PC-3 (cell line): Measurements from ENCODE around the gene SHMT1. TPM values are rescaled to one million over a fixed set of nuclear protein-coding genes. Genes with fewer than 3 reads are reported as not detected.

Source experiments
- ATAC-seq: fragments of 200-7000 bp; cut with Tn5 transposase; 2 replicates; pipeline ENCODE4 v1.9.1; 2020; ENCODE audit warnings: mild to moderate bottlenecking, moderate library complexity
- BruUV-seq: library from RNA; stranded (reverse); fragments of 400-500 nt; replicated peaks from 2 replicates; lab custom pipeline; 2021; lab: Mats Ljungman, UMichigan
- CTCF ChIA-PET: fragments of 300-600 bp; sonication (Branson Sonifier 250); formaldehyde crosslinking; loops from one replicate; lab custom pipeline; 2022; ENCODE audit warnings: antibody characterized with exemption; lab: Charles Lee
- POLR2A ChIA-PET: fragments of 300-600 bp; sonication (Branson Sonifier 250); formaldehyde crosslinking; loops from one replicate; lab custom pipeline; 2022; ENCODE audit warnings: antibody characterized with exemption; ENCODE audit not compliant: unreplicated experiment; lab: Charles Lee
- DNase-seq: peaks from one replicate; pipeline ENCODE4 v3.0.0-alpha.2; 2015
- H2AFZ ChIP-seq: fragments of 300-600 bp; sonication (generic); 2 replicates; pipeline ENCODE4 v1.6.0; 2016; ENCODE audit warnings: antibody characterized with exemption, low read length
- H3F3A ChIP-seq: fragments of 300-600 bp; sonication (generic); one replicate; pipeline ENCODE4 v1.6.0; 2017; ENCODE audit warnings: antibody characterized with exemption, low read length, control low read depth, mild to moderate bottlenecking; ENCODE audit not compliant: unreplicated experiment
- H3K27ac ChIP-seq: fragments of 300-600 bp; sonication (generic); 2 replicates; pipeline ENCODE4 v1.5.1; 2016; ENCODE audit warnings: mild to moderate bottlenecking, low read length
- H3K27me3 ChIP-seq: fragments of 300-600 bp; sonication (generic); 2 replicates; pipeline ENCODE4 v1.6.1; 2016; ENCODE audit warnings: low read length, mixed read lengths
- H3K36me3 ChIP-seq: fragments of 300-600 bp; sonication (generic); 2 replicates; pipeline ENCODE4 v1.6.1; 2016; ENCODE audit warnings: low read depth, mixed run types, low read length, mixed read lengths
- H3K4me1 ChIP-seq: fragments of 300-600 bp; sonication (generic); 2 replicates; pipeline ENCODE4 v1.5.1; 2016; ENCODE audit warnings: low read length; ENCODE audit not compliant: insufficient read depth
- H3K4me2 ChIP-seq: fragments of 300-600 bp; sonication (generic); 2 replicates; pipeline ENCODE4 v1.6.0; 2016; ENCODE audit warnings: low read length
- H3K4me3 ChIP-seq: fragments of 300-600 bp; sonication (generic); 2 replicates; pipeline ENCODE4 v1.5.1; 2016; ENCODE audit warnings: mild to moderate bottlenecking, low read length, mixed read lengths
- H3K79me2 ChIP-seq: fragments of 300-600 bp; sonication (generic); 2 replicates; pipeline ENCODE4 v1.6.1; 2017; ENCODE audit warnings: low read length, mixed read lengths
- H3K9ac ChIP-seq: fragments of 300-600 bp; sonication (generic); 2 replicates; pipeline ENCODE4 v1.6.0; 2016; ENCODE audit warnings: mild to moderate bottlenecking, low read length
- H3K9me2 ChIP-seq: fragments of 300-600 bp; sonication (generic); replicated peaks from 2 replicates; pipeline ENCODE4 v1.6.1; 2016; ENCODE audit warnings: mixed run types, low read length, mixed read lengths
- H3K9me3 ChIP-seq: fragments of 300-600 bp; sonication (generic); 2 replicates; pipeline ENCODE4 v1.6.1; 2016; ENCODE audit warnings: low read length, mixed read lengths
- H4K20me1 ChIP-seq: fragments of 300-600 bp; sonication (generic); 2 replicates; pipeline ENCODE4 v1.6.1; 2016; ENCODE audit warnings: low read length, mixed read lengths
- EZH2 ChIP-seq: fragments of 300-600 bp; sonication (generic); IDR thresholded peaks from one replicate; pipeline ENCODE4 v1.6.1; 2017; ENCODE audit warnings: antibody characterized with exemption, mild to moderate bottlenecking, low read length; ENCODE audit not compliant: unreplicated experiment
- EZH2phosphoT487 ChIP-seq: fragments of 300-600 bp; sonication (generic); IDR thresholded peaks from 2 replicates; pipeline ENCODE4 v1.6.1; 2018; ENCODE audit warnings: mild to moderate bottlenecking, antibody characterized with exemption, low read length, borderline replicate concordance
- intact Hi-C: fragments of 100-400 bp; cut with micrococcal nuclease; formaldehyde crosslinking; loops from 2 replicates; pipeline ENCODE4 v1.9.0; 2023
- total RNA-seq: library from RNA; depleted of rRNA; stranded (reverse); fragments of >200 nt; gene quantifications from 2 replicates; pipeline ENCODE4 v1.2.3, GENCODE V29; 2014
- TF ChIP-seq, protein P1 (sequence below): fragments of 300-600 bp; sonication (generic); conservative IDR thresholded peaks from 2 replicates; pipeline ENCODE4 v1.5.1; 2017; ENCODE audit warnings: antibody characterized with exemption, low read depth, mild to moderate bottlenecking, low read length

Gene SHMT1
- total RNA-seq, 1 experiment from 2014 or later, result 61.5 TPM

DNA sequence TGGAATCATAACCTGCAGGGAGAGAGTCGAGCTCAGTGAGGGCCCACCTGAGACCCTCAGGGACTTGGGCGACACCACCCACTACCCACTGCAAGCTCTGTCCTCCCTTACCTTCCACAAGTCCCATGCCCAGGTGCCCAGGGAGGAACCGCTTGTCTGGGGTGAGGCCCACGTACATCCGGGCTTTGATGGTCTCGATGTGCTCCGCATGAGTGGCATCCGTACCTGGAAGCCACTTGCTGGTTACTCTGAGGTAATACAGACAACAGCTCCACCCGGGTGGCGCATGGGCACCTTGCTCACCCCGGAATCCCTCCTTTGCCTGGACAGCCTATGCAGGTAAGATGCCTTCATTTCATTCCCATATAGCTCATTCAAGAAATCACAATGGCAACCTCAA is 78.1 kb downstream of the SHMT1 start:
- Histone ChIP-seq H3K9ac (no peak overlapping the region), H3K79me2 (no peaks in the 10 kb centered on the region), H2AFZ (no peak overlapping the region), H3K4me3 (no peak overlapping the region), H3K27me3 (no peaks in the 10 kb centered on the region), H3K4me2 (no peak overlapping the region), H3K36me3 (peaks cover 61% of the 10 kb centered on the region), H4K20me1 (no peaks in the 10 kb centered on the region), H3K27ac (no peak overlapping the region), H3F3A (no peaks in the 10 kb centered on the region), H3K9me3 (no peaks in the 10 kb centered on the region), H3K4me1 (no peaks in the 10 kb centered on the region), H3K9me2 (no peaks in the 10 kb centered on the region)
- TF ChIP-seq, protein P1, sequence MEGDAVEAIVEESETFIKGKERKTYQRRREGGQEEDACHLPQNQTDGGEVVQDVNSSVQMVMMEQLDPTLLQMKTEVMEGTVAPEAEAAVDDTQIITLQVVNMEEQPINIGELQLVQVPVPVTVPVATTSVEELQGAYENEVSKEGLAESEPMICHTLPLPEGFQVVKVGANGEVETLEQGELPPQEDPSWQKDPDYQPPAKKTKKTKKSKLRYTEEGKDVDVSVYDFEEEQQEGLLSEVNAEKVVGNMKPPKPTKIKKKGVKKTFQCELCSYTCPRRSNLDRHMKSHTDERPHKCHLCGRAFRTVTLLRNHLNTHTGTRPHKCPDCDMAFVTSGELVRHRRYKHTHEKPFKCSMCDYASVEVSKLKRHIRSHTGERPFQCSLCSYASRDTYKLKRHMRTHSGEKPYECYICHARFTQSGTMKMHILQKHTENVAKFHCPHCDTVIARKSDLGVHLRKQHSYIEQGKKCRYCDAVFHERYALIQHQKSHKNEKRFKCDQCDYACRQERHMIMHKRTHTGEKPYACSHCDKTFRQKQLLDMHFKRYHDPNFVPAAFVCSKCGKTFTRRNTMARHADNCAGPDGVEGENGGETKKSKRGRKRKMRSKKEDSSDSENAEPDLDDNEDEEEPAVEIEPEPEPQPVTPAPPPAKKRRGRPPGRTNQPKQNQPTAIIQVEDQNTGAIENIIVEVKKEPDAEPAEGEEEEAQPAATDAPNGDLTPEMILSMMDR, result no peak
- no peak for TF ChIP-seq EZH2
- TF ChIP-seq EZH2phosphoT487, result no peak
- intact Hi-C loops, result no loop called here
- no TSS peak for BruUV-seq
- no peak for DNase-seq
- ChIA-PET CTCF (no interaction called here), POLR2A (no interaction called here)
- no peak for ATAC-seq

DNA sequence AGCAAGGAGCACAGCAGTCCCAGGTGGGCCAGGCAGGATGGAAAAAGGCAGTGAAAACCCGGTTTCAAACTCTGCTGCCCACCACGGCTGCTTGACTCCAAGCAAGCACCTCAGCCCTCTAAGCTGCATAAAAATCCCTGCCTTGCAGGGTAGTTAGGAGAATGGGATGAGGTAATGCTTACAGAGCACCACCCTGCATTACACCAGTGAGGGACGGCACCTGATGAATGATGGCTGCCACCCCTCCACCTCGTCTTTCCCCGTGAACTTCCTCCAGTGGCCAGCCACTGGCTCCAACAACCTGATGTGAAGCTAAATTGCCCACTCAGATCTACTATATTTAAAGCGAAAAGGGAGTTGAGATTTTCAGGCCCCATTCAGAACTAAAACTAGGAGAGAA is 81.6 kb downstream of the SHMT1 start:
- H3K4me2 ChIP-seq, result no peak overlapping the region
- DNase-seq, result no peak
- H3F3A ChIP-seq, result no peaks in the 10 kb centered on the region
- H3K36me3 ChIP-seq, result peaks cover 64% of the 10 kb centered on the region
- H2AFZ ChIP-seq, result no peak overlapping the region
- intact Hi-C loops, result no loop called here
- no peak for ATAC-seq
- H3K79me2 ChIP-seq, result no peaks in the 10 kb centered on the region
- no peak overlapping the region for H3K9ac ChIP-seq
- no peak overlapping the region for H3K27ac ChIP-seq
- ChIA-PET POLR2A (no interaction called here), CTCF (no interaction called here)
- no peaks in the 10 kb centered on the region for H4K20me1 ChIP-seq
- no peak for TF ChIP-seq EZH2
- TF ChIP-seq, protein P1, result no peak
- TF ChIP-seq EZH2phosphoT487, result no peak
- H3K27me3 ChIP-seq, result no peaks in the 10 kb centered on the region
- BruUV-seq, result no TSS peak
- no peaks in the 10 kb centered on the region for H3K9me2 ChIP-seq
- no peaks in the 10 kb centered on the region for H3K4me1 ChIP-seq
- no peaks in the 10 kb centered on the region for H3K9me3 ChIP-seq
- no peak overlapping the region for H3K4me3 ChIP-seq

DNA sequence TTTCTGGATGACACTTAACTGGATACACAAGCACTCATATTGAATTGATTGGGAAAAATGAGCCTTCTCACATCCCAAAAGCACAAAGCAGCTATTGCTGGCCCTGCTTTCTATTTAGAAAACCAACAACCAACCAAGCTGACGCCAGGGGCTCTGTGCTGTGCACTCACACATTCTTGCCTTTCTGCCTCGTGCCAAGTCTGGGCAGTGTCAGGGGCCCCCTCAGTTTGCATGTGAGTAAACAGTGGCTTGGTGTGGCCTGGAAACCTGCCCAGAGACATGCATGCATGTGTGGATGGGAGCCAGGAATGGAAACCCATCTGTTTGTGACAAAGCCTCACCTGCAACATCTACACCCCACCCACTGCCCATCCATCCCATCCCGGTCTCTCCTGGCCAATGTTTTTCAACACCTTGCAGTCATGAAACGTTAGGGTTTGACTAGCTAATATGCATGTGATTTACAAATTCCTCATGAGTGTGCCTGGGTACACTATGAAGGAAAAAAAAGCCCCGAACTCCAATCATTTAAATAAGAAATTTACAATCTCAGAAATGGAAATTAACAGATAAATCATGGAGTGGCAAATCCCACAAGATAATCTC is 82.5 kb downstream of the SHMT1 start:
- ChIA-PET CTCF (no interaction called here), POLR2A (no interaction called here)
- H3K4me2 ChIP-seq, result no peak overlapping the region
- H3K79me2 ChIP-seq, result no peaks in the 10 kb centered on the region
- peaks cover 67% of the 10 kb centered on the region for H3K36me3 ChIP-seq
- H2AFZ ChIP-seq, result no peak overlapping the region
- no TSS peak for BruUV-seq
- H3K9me2 ChIP-seq, result no peaks in the 10 kb centered on the region
- H3K27ac ChIP-seq, result no peak overlapping the region
- H3K4me3 ChIP-seq, result no peak overlapping the region
- no peaks in the 10 kb centered on the region for H3K9me3 ChIP-seq
- no peaks in the 10 kb centered on the region for H3F3A ChIP-seq
- TF ChIP-seq EZH2phosphoT487 (no peak), EZH2 (no peak)
- TF ChIP-seq, protein P1, result no peak
- H3K9ac ChIP-seq, result no peak overlapping the region
- intact Hi-C loops, result no loop called here
- DNase-seq (no peak), ATAC-seq (no peak)
- no peaks in the 10 kb centered on the region for H3K4me1 ChIP-seq
- no peaks in the 10 kb centered on the region for H4K20me1 ChIP-seq
- no peaks in the 10 kb centered on the region for H3K27me3 ChIP-seq
